Panc1 (cell line): ENCODE results near the gene COASY. TPM values are rescaled to one million over a fixed set of nuclear protein-coding genes. Genes with fewer than 3 reads are reported as not detected.

Source experiments
- ATAC-seq: fragments of 200-7000 bp; cut with Tn5 transposase; 2 replicates; pipeline ENCODE4 v1.9.1; 2020; ENCODE audit warnings: mild to moderate bottlenecking, moderate library complexity
- BruUV-seq: library from RNA; stranded (reverse); fragments of 400-500 nt; replicated peaks from 2 replicates; lab custom pipeline; 2021; lab: Mats Ljungman, UMichigan
- CTCF ChIA-PET: fragments of 300-600 bp; sonication (Branson Sonifier 250); formaldehyde crosslinking; loops from one replicate; lab custom pipeline; 2022; ENCODE audit warnings: antibody characterized with exemption; lab: Charles Lee
- POLR2A ChIA-PET: fragments of 300-600 bp; sonication (Branson Sonifier 250); formaldehyde crosslinking; loops from one replicate; lab custom pipeline; 2022; ENCODE audit warnings: antibody characterized with exemption; lab: Charles Lee
- DNase-seq: peaks from one replicate; pipeline ENCODE4 v3.0.0-alpha.2; 2010; ENCODE audit warnings: low read depth, low spot score
- H3K27ac ChIP-seq: 2 replicates; pipeline ENCODE4 v1.5.1; 2011; ENCODE audit warnings: mild to moderate bottlenecking, low read length, inconsistent platforms
- H3K27me3 ChIP-seq: fragments of 200-500 bp; sonication (Bioruptor generic); 2 replicates; pipeline ENCODE4 v1.6.0; 2014; ENCODE audit warnings: low read length, inconsistent platforms; ENCODE audit not compliant: control insufficient read depth, insufficient read depth
- H3K36me3 ChIP-seq: fragments of 200-500 bp; sonication (Bioruptor generic); 2 replicates; pipeline ENCODE4 v1.5.1; 2014; ENCODE audit warnings: inconsistent platforms, mild to moderate bottlenecking, low read length, moderate library complexity; ENCODE audit not compliant: control insufficient read depth, insufficient read depth
- H3K4me1 ChIP-seq: 2 replicates; pipeline ENCODE4 v1.5.1; 2011; ENCODE audit warnings: inconsistent platforms, mild to moderate bottlenecking, low read length, moderate library complexity; ENCODE audit not compliant: control insufficient read depth, insufficient read depth
- H3K4me3 ChIP-seq, 2 experiments: 2 replicates each; pipeline ENCODE4 v1.5.1; 2011 to 2012; ENCODE audit warnings: low read depth in 2 of 2, low read length in 2 of 2, mild to moderate bottlenecking in 2 of 2, inconsistent platforms in 1 of 2, moderate library complexity in 1 of 2
- H3K9me3 ChIP-seq: fragments of 200-500 bp; sonication (Bioruptor generic); 2 replicates; pipeline ENCODE4 v1.5.1; 2014; ENCODE audit warnings: low read depth, mild to moderate bottlenecking, inconsistent platforms, low read length, moderate library complexity; ENCODE audit not compliant: control insufficient read depth, insufficient read depth
- CTCF ChIP-seq: fragments of 450-650 bp; IDR thresholded peaks from 2 replicates; pipeline ENCODE4 v1.5.1; 2017; ENCODE audit warnings: mild to moderate bottlenecking
- POLR2AphosphoS5 ChIP-seq: IDR thresholded peaks from 2 replicates; pipeline ENCODE4 v1.6.1; 2012; ENCODE audit warnings: mild to moderate bottlenecking, low read depth, low read length, moderate library complexity
- REST ChIP-seq, 2 experiments: IDR thresholded peaks; 2 replicates each; pipeline ENCODE4 v1.6.1; 2011 to 2012; ENCODE audit warnings: low read depth in 2 of 2, control low read depth in 1 of 2, low read length in 1 of 2, mild to moderate bottlenecking in 1 of 2, moderate library complexity in 1 of 2; ENCODE audit not compliant: insufficient read depth in 1 of 2
- SIN3A ChIP-seq: IDR thresholded peaks from 2 replicates; pipeline ENCODE4 v1.6.1; 2012; ENCODE audit warnings: low read depth, mild to moderate bottlenecking, low read length, moderate library complexity, borderline replicate concordance; ENCODE audit not compliant: insufficient read depth
- TCF7L2 ChIP-seq: IDR thresholded peaks from 2 replicates; pipeline ENCODE4 v1.6.1; 2011; ENCODE audit warnings: mild to moderate bottlenecking, low read depth, low read length, inconsistent platforms
- in situ Hi-C: cut with HindIII; loops from 2 replicates; pipeline ENCODE4 v1.10.0; 2016; ENCODE audit warnings: low sequenced_read_pairs, low pct_unique_long_range_greater_than_20kb
- intact Hi-C: fragments of 100-400 bp; cut with micrococcal nuclease; formaldehyde crosslinking; loops from one replicate; pipeline ENCODE4 v1.10.0; 2022; ENCODE audit not compliant: unreplicated experiment
- total RNA-seq: library from RNA; stranded (reverse); gene quantifications from one replicate; pipeline ENCODE4 v1.2.1, GENCODE V29; 2021; ENCODE audit not compliant: unreplicated experiment

The COASY gene
- total RNA-seq, 1 experiment from 2014 or later = 76.7 TPM

DNA sequence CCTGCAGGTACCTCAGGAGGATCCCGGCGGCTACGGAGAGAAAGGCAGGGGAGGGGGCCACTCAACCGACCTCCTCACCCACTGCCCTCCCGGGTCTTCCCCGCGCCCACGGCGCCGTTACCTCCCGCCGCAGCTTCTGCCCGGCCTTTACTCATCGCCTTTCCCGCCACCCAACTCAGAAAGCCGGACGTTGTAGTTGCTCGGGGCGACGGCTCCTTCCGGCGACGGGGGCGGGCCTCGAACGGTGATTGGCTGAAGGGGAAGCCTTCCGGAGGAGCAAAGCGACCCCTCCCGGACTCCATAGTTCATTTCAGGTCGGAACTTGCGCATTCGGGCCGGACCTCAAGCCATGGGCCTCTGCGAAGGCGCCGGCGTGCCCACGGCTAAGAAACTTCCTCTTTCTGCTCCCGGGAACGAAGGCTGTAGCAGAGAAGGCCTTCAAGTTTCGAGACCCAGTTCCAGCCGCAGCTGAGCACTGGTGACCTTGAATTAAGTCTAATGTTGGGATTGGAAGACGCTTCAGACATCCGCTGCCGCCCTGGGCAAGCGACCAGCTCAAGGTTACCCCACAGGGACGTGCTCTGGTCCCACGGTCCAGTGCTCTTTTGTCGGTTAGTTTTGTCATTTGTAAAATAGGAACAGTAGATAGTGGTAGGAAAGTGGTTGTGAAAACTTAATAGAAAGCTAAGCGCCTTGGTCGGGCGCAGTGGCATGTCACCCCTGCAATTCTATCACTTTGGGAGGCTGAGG lies 15.8 kb downstream of the COASY start, which contains the start of gene PSMC3IP:
PSMC3IP (minus strand) TSS at position 198 of the 750 bp plus-strand sequence; CDS start at position 155, 43 bp downstream.
- Histone ChIP-seq H3K4me3 (peak within 1 kb of the TSS; percentile 69 to 92), H3K27me3 (no peaks in the 10 kb centered on the region), H3K4me1 (peaks cover 15% of the 10 kb centered on the region), H3K36me3 (peaks cover 2% of the 10 kb centered on the region), H3K27ac (peak within 1 kb of the TSS; percentile 91), H3K9me3 (no peaks in the 10 kb centered on the region)
- CTCF ChIA-PET = interaction anchor here (0.5 to 3.0 kb wide), 8 partner anchors 8 to 359 kb away, joined by 3 to 14 read pairs (median 4); no protein-coding TSS in a partner anchor
- TF ChIP-seq POLR2AphosphoS5 = peak; percentile 75
- TF ChIP-seq CTCF = peak; percentile 0; the same call in 1 of the 2 replicates
- TF ChIP-seq REST (IDR thresholded peaks at IDR 0.05; ENCODE audit: insufficient read depth in 1 of 2, low read depth in 2 of 2, low read length in 1 of 2) = no peak
- TF ChIP-seq TCF7L2 = no peak
- peak; percentile 94; the same call in 1 of the 2 replicates for TF ChIP-seq SIN3A
- no TSS peak for BruUV-seq
- DNase-seq = peak; percentile 65
- POLR2A ChIA-PET = interaction anchor here (0.6 kb wide), 1 partner anchor 12 kb away, joined by 3 read pairs; no protein-coding TSS in a partner anchor
- in situ Hi-C loops = no loop called here
- peak; percentile 93 for ATAC-seq
- intact Hi-C loops = loop anchor here (5.0 kb wide), 1 partner anchor 100 kb away; the partner anchor contains the start of gene PLEKHH3

DNA sequence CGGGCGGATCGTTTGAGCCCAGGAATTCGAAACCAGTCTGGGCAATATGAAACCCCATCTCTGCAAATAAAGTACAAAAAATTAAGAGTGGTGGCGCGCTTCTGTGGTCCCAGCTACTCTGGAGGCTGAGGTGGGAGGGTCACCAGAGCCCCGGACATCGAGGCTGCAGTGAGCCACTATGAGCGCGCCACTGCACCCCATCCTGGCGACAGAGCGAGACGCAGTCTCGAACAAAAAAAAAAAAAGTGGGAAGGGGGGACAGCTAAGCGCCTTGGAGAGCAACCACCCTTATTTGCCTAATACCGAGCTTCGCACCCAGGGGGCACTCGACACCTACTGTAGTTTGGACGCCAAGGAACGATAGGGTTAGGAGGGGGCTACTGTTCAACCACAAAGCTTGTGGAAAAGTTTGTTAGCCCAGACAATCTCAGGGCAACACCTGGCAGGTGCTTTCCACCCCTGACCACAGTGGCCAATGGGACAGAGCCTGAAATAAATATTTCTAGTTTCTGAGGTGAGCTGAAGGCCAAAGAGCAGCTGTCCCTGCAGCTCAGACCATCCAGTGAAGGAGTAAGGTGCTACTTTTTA lies 16.4 kb downstream of the COASY start:
- peak; percentile 71 for TF ChIP-seq CTCF
- no peak for TF ChIP-seq SIN3A
- TF ChIP-seq REST (IDR thresholded peaks at IDR 0.05; ENCODE audit: insufficient read depth in 1 of 2, low read depth in 2 of 2, low read length in 1 of 2) = no peak
- Histone ChIP-seq H3K27ac (peak overlapping the region; percentile 91), H3K36me3 (peaks cover 4% of the 10 kb centered on the region; the same call in 1 of the 2 replicates), H3K27me3 (no peaks in the 10 kb centered on the region), H3K9me3 (no peaks in the 10 kb centered on the region), H3K4me1 (peaks cover 11% of the 10 kb centered on the region), H3K4me3 (peak overlapping the region; percentile 69 to 92)
- no TSS peak for BruUV-seq
- in situ Hi-C loops (no loop called here), intact Hi-C loops (loop anchor here (5.0 kb wide), 1 partner anchor 99 kb away; the partner anchor contains the start of gene PLEKHH3)
- peak; percentile 61 for ATAC-seq
- ChIA-PET CTCF (interaction anchor here (0.5 to 3.0 kb wide), 10 partner anchors 8 to 358 kb away, joined by 3 to 14 read pairs (median 3); no protein-coding TSS in a partner anchor), POLR2A (no interaction called here)
- peak; percentile 24 for DNase-seq
